Measurements from ENCODE around the gene MBLAC2. TPM values are rescaled to one million over a fixed set of nuclear protein-coding genes. Genes with fewer than 3 reads are reported as not detected.

Gene MBLAC2
- polyA plus RNA-seq, 1 donor (not counting 4 experiments of a cell fraction or from before 2014, with no cell fraction given), result 4.6 TPM

- DNase-seq (ENCODE audit: low read depth, low spot score) (no peak), FAIRE-seq (no peak)
- TF ChIP-seq CTCF (optimal IDR thresholded peaks at IDR 0.05 in 1 of 3, IDR thresholded peaks at IDR 0.05 in 1 of 3, conservative IDR thresholded peaks at IDR 0.05 in 1 of 3; ENCODE audit: extremely low read depth in 1 of 3, insufficient read depth in 2 of 3, low read length in 3 of 3), result no peak
- no peak for TF ChIP-seq EZH2 (IDR thresholded peaks at IDR 0.05; ENCODE audit: low read length)
- dilution Hi-C loops (cut with MboI; ENCODE audit: extremely low pct_ligation_motif_present, low sequenced_read_pairs), result no loop called here
- Histone ChIP-seq H3K9ac (ENCODE audit: control insufficient read depth, extremely low read depth, insufficient read depth, low read length) (peak overlapping the region; percentile 89), H3K79me2 (ENCODE audit: control insufficient read depth, insufficient read depth, low read length) (peaks cover 37% of the 10 kb centered on the region), H3K9me1 (ENCODE audit: control insufficient read depth, extremely low read depth, insufficient read depth, low read length) (no peaks in the 10 kb centered on the region), H3K27me3 (ENCODE audit: control insufficient read depth, extremely low read depth, insufficient read depth, low read length) (no peaks in the 10 kb centered on the region), H3K27ac (ENCODE audit: control insufficient read depth, insufficient read depth, low read length) (peak overlapping the region; percentile 79), H3K4me3 (ENCODE audit: control insufficient read depth in 2 of 3, extremely low read depth in 1 of 3, insufficient read depth in 2 of 3, low read depth in 1 of 3, low read length in 3 of 3) (peak overlapping the region; percentile 70 to 98 (median 94)), H3K36me3 (ENCODE audit: control insufficient read depth in 2 of 2, extremely low read depth in 1 of 2, insufficient read depth in 2 of 2, low read length in 2 of 2) (no peaks in the 10 kb centered on the region), H4K20me1 (ENCODE audit: control insufficient read depth, extremely low read depth, insufficient read depth, low read length) (no peaks in the 10 kb centered on the region), H3K9me3 (ENCODE audit: control insufficient read depth, low read depth, low read length) (no peaks in the 10 kb centered on the region), H3K4me1 (ENCODE audit: control insufficient read depth, extremely low read depth, insufficient read depth, low read length) (peaks cover 7% of the 10 kb centered on the region), H3K4me2 (ENCODE audit: control insufficient read depth, extremely low read depth, insufficient read depth, low read depth, low read length) (peak overlapping the region; percentile 86), H2AFZ (ENCODE audit: control insufficient read depth, low read length) (peak overlapping the region; percentile 98)
Observed at GRCh38 chr5:90472783-90473395, 1.7 kb downstream of the MBLAC2 start.

GRCh38 chr5:90461288-90461687 is 13.3 kb downstream of the MBLAC2 start:
- dilution Hi-C loops (cut with MboI; ENCODE audit: extremely low pct_ligation_motif_present, low sequenced_read_pairs), result no loop called here
- FAIRE-seq, result no peak

More at GRCh38 chr5:90461288-90461687, 13.3 kb downstream of the MBLAC2 start:
- Histone ChIP-seq H3K4me3 (ENCODE audit: control insufficient read depth in 2 of 3, extremely low read depth in 1 of 3, insufficient read depth in 2 of 3, low read depth in 1 of 3, low read length in 3 of 3) (no peak overlapping the region), H3K9me3 (ENCODE audit: control insufficient read depth, low read depth, low read length) (no peaks in the 10 kb centered on the region), H3K36me3 (ENCODE audit: control insufficient read depth in 2 of 2, extremely low read depth in 1 of 2, insufficient read depth in 2 of 2, low read length in 2 of 2) (no peaks in the 10 kb centered on the region), H3K9me1 (ENCODE audit: control insufficient read depth, extremely low read depth, insufficient read depth, low read length) (no peaks in the 10 kb centered on the region), H3K27ac (ENCODE audit: control insufficient read depth, insufficient read depth, low read length) (no peak overlapping the region), H3K4me1 (ENCODE audit: control insufficient read depth, extremely low read depth, insufficient read depth, low read length) (peaks cover 2% of the 10 kb centered on the region), H3K4me2 (ENCODE audit: control insufficient read depth, extremely low read depth, insufficient read depth, low read depth, low read length) (no peak overlapping the region), H3K79me2 (ENCODE audit: control insufficient read depth, insufficient read depth, low read length) (peaks cover 2% of the 10 kb centered on the region), H3K27me3 (ENCODE audit: control insufficient read depth, extremely low read depth, insufficient read depth, low read length) (no peaks in the 10 kb centered on the region), H2AFZ (ENCODE audit: control insufficient read depth, low read length) (no peak overlapping the region), H4K20me1 (ENCODE audit: control insufficient read depth, extremely low read depth, insufficient read depth, low read length) (no peaks in the 10 kb centered on the region), H3K9ac (ENCODE audit: control insufficient read depth, extremely low read depth, insufficient read depth, low read length) (no peak overlapping the region)
- DNase-seq (ENCODE audit: low read depth, low spot score), result no peak
- no peak for TF ChIP-seq EZH2 (IDR thresholded peaks at IDR 0.05; ENCODE audit: low read length)
- no peak for TF ChIP-seq CTCF (optimal IDR thresholded peaks at IDR 0.05 in 1 of 3, IDR thresholded peaks at IDR 0.05 in 1 of 3, conservative IDR thresholded peaks at IDR 0.05 in 1 of 3; ENCODE audit: extremely low read depth in 1 of 3, insufficient read depth in 2 of 3, low read length in 3 of 3)
